Measurements from ENCODE around the gene UCHL1. TPM values are rescaled to one million over a fixed set of nuclear protein-coding genes. Genes with fewer than 3 reads are reported as not detected.
"Not testable (repeated sequence)": the region's sequence is repeated elsewhere in the genome, so short reads cannot be mapped to it uniquely, and the experiment has no call there.

Gene UCHL1
- total RNA-seq, 8 experiments from 2014 or later = 38.5 to 1,252 (median 690) TPM

DNA sequence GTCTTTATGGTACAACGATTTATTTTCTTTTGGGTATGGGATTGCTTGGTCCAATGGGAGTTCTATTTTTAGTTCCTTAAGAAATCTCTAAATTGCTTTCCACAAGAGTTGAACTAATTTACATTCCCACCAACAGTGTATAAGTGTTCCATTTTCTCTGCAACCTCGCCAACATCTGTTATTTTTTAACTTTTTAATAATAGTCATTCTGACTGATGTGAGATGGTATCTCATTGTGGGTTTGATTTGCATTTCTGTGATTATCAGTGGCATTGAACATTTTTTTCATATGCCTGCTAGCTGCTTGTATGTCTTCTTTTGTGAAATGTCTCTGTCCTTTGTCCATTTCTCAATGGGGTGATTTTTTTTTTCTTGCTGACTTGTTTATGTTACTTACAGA is 42.8 kb downstream of the UCHL1 start:
- ATAC-seq (replicated peaks in 6 of 8) = no peak
- WGBS, 10 experiments = 14 to 100% (median 59%) methylated on average over 1 to 2 of the region's 2 CpGs
- in situ Hi-C loops (cut with MboI; ENCODE audit: low pct_unique_long_range_greater_than_20kb in 2 of 9, low sequenced_read_pairs in 9 of 9, unreplicated experiment in 9 of 9) = loop anchor here in 7 of 9 experiments (25.0 kb wide), 4 partner anchors 163 to 588 kb away; no protein-coding TSS in a partner anchor
- no peak overlapping the region for H3K4me3 ChIP-seq
- H3K4me1 ChIP-seq (replicated peaks in 1 of 2) = no peaks in the 10 kb centered on the region
- H3K27ac ChIP-seq = no peak overlapping the region

- H3K27ac ChIP-seq = no peak overlapping the region
- H3K4me1 ChIP-seq (replicated peaks in 1 of 2) = no peaks in the 10 kb centered on the region
- WGBS, 10 experiments = 0 to 100% (median 90%) methylated on average over 1 to 4 of the region's 4 CpGs; no CpG with 5 or more reads in 2 of the 10 experiments
- in situ Hi-C loops (cut with MboI; ENCODE audit: low pct_unique_long_range_greater_than_20kb in 2 of 9, low sequenced_read_pairs in 9 of 9, unreplicated experiment in 9 of 9) = loop anchor here in 1 of 9 experiments (25.0 kb wide), 1 partner anchor 336 kb away; no protein-coding TSS in a partner anchor
- no peak overlapping the region for H3K4me3 ChIP-seq
- no peak for ATAC-seq (replicated peaks in 6 of 8)
Measured at GRCh38 chr4:41301137-41301536, 44.4 kb downstream of the UCHL1 start.

DNA sequence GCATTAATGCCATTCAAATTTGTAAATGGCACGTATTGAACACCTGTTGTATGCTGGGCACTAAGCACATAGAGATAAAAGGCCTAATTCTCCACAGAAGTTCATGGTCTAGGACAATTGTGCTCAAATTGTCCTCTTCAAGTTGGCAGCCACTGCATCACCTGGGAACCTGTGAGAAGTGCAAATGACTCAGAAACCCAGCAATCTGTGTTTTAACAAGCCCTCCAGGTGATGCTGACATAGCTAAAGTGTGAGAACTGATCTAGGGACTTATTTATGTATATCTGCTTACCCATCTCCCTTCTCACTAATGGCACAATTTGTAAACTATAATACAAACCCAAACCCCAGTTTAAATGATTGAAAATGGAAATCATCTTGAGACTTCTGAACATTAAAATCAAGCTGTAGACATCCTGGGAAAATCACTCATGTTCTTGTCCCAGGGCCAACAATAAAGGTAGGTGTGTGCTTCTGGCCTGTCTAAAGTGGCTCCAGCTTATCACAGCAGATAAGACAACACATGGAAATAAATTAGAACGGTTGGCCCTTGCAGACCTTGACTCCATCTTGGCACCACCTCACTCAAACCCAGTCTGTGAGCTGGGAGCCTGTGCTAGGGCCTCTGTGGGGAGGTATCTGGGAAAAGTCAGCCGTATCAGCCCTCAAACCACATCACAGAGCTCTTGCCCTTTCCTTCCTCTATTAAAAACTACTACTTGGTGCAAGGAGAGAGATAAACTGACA is 46.8 kb downstream of the UCHL1 start:
- Histone ChIP-seq H3K27ac (no peak overlapping the region), H3K4me3 (no peak overlapping the region), H3K4me1 (replicated peaks in 1 of 2) (no peaks in the 10 kb centered on the region)
- ATAC-seq (replicated peaks in 6 of 8) = no peak
- 6 to 82% (median 52%) methylated on average over 1 to 3 of the region's 3 CpGs; no CpG with 5 or more reads in 2 of the 10 experiments for WGBS, 10 experiments
- in situ Hi-C loops (cut with MboI; ENCODE audit: low pct_unique_long_range_greater_than_20kb in 2 of 9, low sequenced_read_pairs in 9 of 9, unreplicated experiment in 9 of 9) = loop anchor here in 1 of 9 experiments (25.0 kb wide), 1 partner anchor 334 kb away; no protein-coding TSS in a partner anchor

- no peak overlapping the region for H3K4me3 ChIP-seq
- no peaks in the 10 kb centered on the region for H3K4me1 ChIP-seq (replicated peaks in 1 of 2)
- in situ Hi-C loops (cut with MboI; ENCODE audit: low pct_unique_long_range_greater_than_20kb in 2 of 9, low sequenced_read_pairs in 9 of 9, unreplicated experiment in 9 of 9) = loop anchor here in 1 of 9 experiments (25.0 kb wide), 1 partner anchor 333 kb away; no protein-coding TSS in a partner anchor
- no peak for ATAC-seq (replicated peaks in 6 of 8)
- 63 to 100% (median 90%) methylated on average over 3 to 5 of the region's 5 CpGs; no CpG with 5 or more reads in 1 of the 10 experiments for WGBS, 10 experiments
- no peak overlapping the region for H3K27ac ChIP-seq
Measured at GRCh38 chr4:41304221-41304620, 47.5 kb downstream of the UCHL1 start.

GRCh38 chr4:41305476-41305875 is 48.7 kb downstream of the UCHL1 start:
- ATAC-seq (replicated peaks in 6 of 8) = no peak
- Histone ChIP-seq H3K4me3 (no peak overlapping the region), H3K27ac (no peak overlapping the region), H3K4me1 (replicated peaks in 1 of 2) (no peaks in the 10 kb centered on the region)
- 30 to 100% (median 74%) methylated on average over 1 to 3 of the region's 3 CpGs; no CpG with 5 or more reads in 4 of the 10 experiments for WGBS, 10 experiments
- in situ Hi-C loops (cut with MboI; ENCODE audit: low pct_unique_long_range_greater_than_20kb in 2 of 9, low sequenced_read_pairs in 9 of 9, unreplicated experiment in 9 of 9) = loop anchor here in 1 of 9 experiments (25.0 kb wide), 1 partner anchor 332 kb away; no protein-coding TSS in a partner anchor

DNA sequence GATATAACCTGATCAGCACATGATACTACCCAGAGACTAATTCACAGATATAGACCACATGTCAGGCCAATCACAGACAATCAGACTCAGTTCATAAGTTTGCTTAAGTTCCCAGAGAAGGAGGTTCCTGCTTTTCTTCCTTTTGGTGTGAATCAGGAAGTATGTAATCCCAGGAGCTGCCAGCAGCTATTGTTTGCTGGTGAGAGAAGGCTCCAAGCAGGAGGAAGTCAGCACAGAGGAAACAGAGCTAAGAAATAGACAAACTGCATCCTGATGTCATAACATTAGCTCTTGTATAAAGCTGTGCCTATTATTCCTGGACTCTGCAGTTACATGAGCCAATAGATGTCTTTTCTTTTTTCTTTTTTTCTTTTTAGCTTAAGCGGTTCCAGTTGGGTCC is 50.9 kb downstream of the UCHL1 start:
- Histone ChIP-seq H3K4me1 (replicated peaks in 1 of 2) (no peaks in the 10 kb centered on the region), H3K27ac (no peak overlapping the region), H3K4me3 (no peak overlapping the region)
- 20 to 100% (median 100%) methylated on average over 1 of the region's 1 CpG; no CpG with 5 or more reads in 3 of the 10 experiments for WGBS, 10 experiments
- peak in 4 of 8 experiments; percentile 14 to 56 (median 30) for ATAC-seq (replicated peaks in 6 of 8)
- in situ Hi-C loops (cut with MboI; ENCODE audit: low pct_unique_long_range_greater_than_20kb in 2 of 9, low sequenced_read_pairs in 9 of 9, unreplicated experiment in 9 of 9) = loop anchor here in 1 of 9 experiments (25.0 kb wide), 1 partner anchor 330 kb away; no protein-coding TSS in a partner anchor

- in situ Hi-C loops (cut with MboI; ENCODE audit: low pct_unique_long_range_greater_than_20kb in 2 of 9, low sequenced_read_pairs in 9 of 9, unreplicated experiment in 9 of 9) = loop anchor here in 1 of 9 experiments (25.0 kb wide), 1 partner anchor 329 kb away; no protein-coding TSS in a partner anchor
- no peak for ATAC-seq (replicated peaks in 6 of 8)
- WGBS, 10 experiments = 0 to 100% (median 87%) methylated on average over 1 to 2 of the region's 2 CpGs; no CpG with 5 or more reads in 2 of the 10 experiments
- Histone ChIP-seq H3K27ac (no peak overlapping the region), H3K4me3 (no peak overlapping the region), H3K4me1 (replicated peaks in 1 of 2) (no peaks in the 10 kb centered on the region)
Measured at GRCh38 chr4:41308398-41308797, 51.7 kb downstream of the UCHL1 start.

GRCh38 chr4:41315426-41315825 is 58.7 kb downstream of the UCHL1 start:
- in situ Hi-C loops (cut with MboI; ENCODE audit: low pct_unique_long_range_greater_than_20kb in 2 of 9, low sequenced_read_pairs in 9 of 9, unreplicated experiment in 9 of 9) = loop anchor here in 1 of 9 experiments (25.0 kb wide), 1 partner anchor 322 kb away; no protein-coding TSS in a partner anchor
- H3K4me1 ChIP-seq (replicated peaks in 1 of 2); ATAC-seq (replicated peaks in 6 of 8); H3K27ac ChIP-seq; H3K4me3 ChIP-seq: not testable (repeated sequence)
- 87 to 100% (median 97%) methylated on average over 1 to 14 of the region's 14 CpGs; no CpG with 5 or more reads in 2 of the 10 experiments for WGBS, 10 experiments

GRCh38 chr4:41315862-41316261 is 59.1 kb downstream of the UCHL1 start:
- no peak overlapping the region for H3K4me3 ChIP-seq
- in situ Hi-C loops (cut with MboI; ENCODE audit: low pct_unique_long_range_greater_than_20kb in 2 of 9, low sequenced_read_pairs in 9 of 9, unreplicated experiment in 9 of 9) = loop anchor here in 1 of 9 experiments (25.0 kb wide), 1 partner anchor 321 kb away; no protein-coding TSS in a partner anchor
- H3K4me1 ChIP-seq (replicated peaks in 1 of 2) = no peaks in the 10 kb centered on the region
- H3K27ac ChIP-seq = no peak overlapping the region
- WGBS, 10 experiments = 71 to 100% (median 100%) methylated on average over 1 of the region's 1 CpG; no CpG with 5 or more reads in 5 of the 10 experiments
- ATAC-seq (replicated peaks in 6 of 8) = no peak

Other genes with a start within 250 kb of the UCHL1 start
- 10 to 100 TPM; 32.2 to 68.9 (median 52.0) TPM for gene APBB2, start 42.4 kb upstream of the UCHL1 start, total RNA-seq

Data from motor neuron (in vitro differentiated cells).